Measurements from ENCODE around the gene EVA1C. TPM values are rescaled to one million over a fixed set of nuclear protein-coding genes. Genes with fewer than 3 reads are reported as not detected.

EVA1C gene
- total and polyA plus RNA-seq, 10 of the 15 experiments (the other 5 are each of a cell fraction or from before 2014, with no cell fraction given): 0.13 to 0.56 (median 0.34) TPM; not detected in 7

- H2AFZ ChIP-seq (ENCODE audit: control insufficient read depth, low read depth, low read length): no peak overlapping the region
- intact Hi-C loops (cut with micrococcal nuclease; ENCODE audit: unreplicated experiment): no loop called here
- no peak overlapping the region for H3K4me3 ChIP-seq
- FAIRE-seq: no peak
- H3K4me2 ChIP-seq (ENCODE audit: control insufficient read depth, insufficient read depth): no peak overlapping the region
- ChIA-PET SMC1A (ENCODE audit: uncharacterized antibody, unreplicated experiment) (interaction anchor here (0.7 kb wide), 2 partner anchors 217 to 1253 kb away, joined by 3 read pairs; no protein-coding TSS in a partner anchor), RAD21 (ENCODE audit: unreplicated experiment) (no interaction called here), CTCF (interaction anchor here (1.9 kb wide), 1 partner anchor 218 kb away, joined by 8 read pairs; no protein-coding TSS in a partner anchor), POLR2A (no interaction called here)
- no peak overlapping the region for H3K9ac ChIP-seq (ENCODE audit: control insufficient read depth, insufficient read depth, low read length)
- no peak for DNase-seq (ENCODE audit: low read depth, low spot score)
- 100% methylated on average over 6 of the region's 6 CpGs for WGBS (ENCODE audit: insufficient coverage, insufficient replicate concordance, low lambda C conversion rate, missing lambda C conversion rate)
- in situ Hi-C loops (cut with MboI): loop anchor here (25.0 kb wide), 1 partner anchor 1253 kb away; the partner anchor contains the start of genes CRYZL1 and ITSN1
- peaks cover 24 to 30% of the 10 kb centered on the region in 2 experiments; a peak in 3 of 4 replicates for H3K36me3 ChIP-seq (ENCODE audit: control insufficient read depth in 2 of 2, insufficient read depth in 2 of 2, low read length in 1 of 2)
- TF ChIP-seq MYC (IDR thresholded peaks at IDR 0.05; ENCODE audit: insufficient read depth, insufficient read length, insufficient replicate concordance, low read length, severe bottlenecking): no peak
- no peak for TF ChIP-seq BRCA1 (IDR thresholded peaks at IDR 0.05; ENCODE audit: low read depth, low read length)
- 0 out of 2 replicates have a peak, but pooled peaks have one; percentile 13 for TF ChIP-seq RAD21 (IDR thresholded peaks at IDR 0.05; ENCODE audit: insufficient read depth, low read depth, low read length)
- ATAC-seq: no peak
- no peaks in the 10 kb centered on the region for H3K4me1 ChIP-seq (ENCODE audit: control insufficient read depth, insufficient read depth, low read length)
- H4K20me1 ChIP-seq (ENCODE audit: control insufficient read depth, insufficient read depth): no peaks in the 10 kb centered on the region; the same call in 1 of the 2 replicates
- peaks cover 17% of the 10 kb centered on the region for H3K79me2 ChIP-seq (ENCODE audit: control insufficient read depth, insufficient read depth, low read length)
- BruUV-seq (replicated peaks): no TSS peak
- H3K27ac ChIP-seq (ENCODE audit: control insufficient read depth, insufficient read depth): no peak overlapping the region
- H3K9me3 ChIP-seq (replicated peaks; ENCODE audit: control insufficient read depth, insufficient read depth, low read length): no peaks in the 10 kb centered on the region
- no peaks in the 10 kb centered on the region for H3K27me3 ChIP-seq (replicated peaks in 1 of 2; ENCODE audit: control insufficient read depth in 2 of 2, insufficient read depth in 2 of 2, low read length in 1 of 2)
Observed at GRCh38 chr21:32383812-32384211, 28.7 kb upstream of the EVA1C start.

- RAD21 ChIA-PET (ENCODE audit: unreplicated experiment): no interaction called here
- in situ Hi-C loops (cut with MboI): loop anchor here (25.0 kb wide), 1 partner anchor 1251 kb away; the partner anchor contains the start of genes CRYZL1 and ITSN1
- intact Hi-C loops (cut with micrococcal nuclease; ENCODE audit: unreplicated experiment): no loop called here
- SMC1A ChIA-PET (ENCODE audit: uncharacterized antibody, unreplicated experiment): no interaction called here
- Histone ChIP-seq H2AFZ (ENCODE audit: control insufficient read depth, low read depth, low read length) (no peak overlapping the region), H3K4me1 (ENCODE audit: control insufficient read depth, insufficient read depth, low read length) (no peaks in the 10 kb centered on the region), H3K9me3 (replicated peaks; ENCODE audit: control insufficient read depth, insufficient read depth, low read length) (no peaks in the 10 kb centered on the region), H3K4me3 (no peak overlapping the region), H3K27me3 (replicated peaks in 1 of 2; ENCODE audit: control insufficient read depth in 2 of 2, insufficient read depth in 2 of 2, low read length in 1 of 2) (no peaks in the 10 kb centered on the region), H3K27ac (ENCODE audit: control insufficient read depth, insufficient read depth) (no peak overlapping the region), H3K36me3 (ENCODE audit: control insufficient read depth in 2 of 2, insufficient read depth in 2 of 2, low read length in 1 of 2) (peaks cover 16 to 21% of the 10 kb centered on the region in 2 experiments; a peak in 3 of 4 replicates), H3K4me2 (ENCODE audit: control insufficient read depth, insufficient read depth) (no peak overlapping the region), H3K9ac (ENCODE audit: control insufficient read depth, insufficient read depth, low read length) (no peak overlapping the region), H3K79me2 (ENCODE audit: control insufficient read depth, insufficient read depth, low read length) (peaks cover 34% of the 10 kb centered on the region), H4K20me1 (ENCODE audit: control insufficient read depth, insufficient read depth) (no peaks in the 10 kb centered on the region; the same call in 1 of the 2 replicates)
- BruUV-seq (replicated peaks): no TSS peak
- FAIRE-seq (no peak), DNase-seq (ENCODE audit: low read depth, low spot score) (no peak), ATAC-seq (no peak)
- POLR2A ChIA-PET: interaction anchor here (0.6 kb wide), 1 partner anchor 53 kb away, joined by 3 read pairs; no protein-coding TSS in a partner anchor
- no peak for TF ChIP-seq JUND (IDR thresholded peaks at IDR 0.05; ENCODE audit: low read depth, low read length)
- no peak for TF ChIP-seq YBX1 (IDR thresholded peaks at IDR 0.05)
- TF ChIP-seq ZBTB4 (CRISPR knock-in tag; IDR thresholded peaks at IDR 0.05): no peak
- TF ChIP-seq HSF1 (IDR thresholded peaks at IDR 0.05; ENCODE audit: low read depth, low read length): no peak
- TF ChIP-seq RELB (IDR thresholded peaks at IDR 0.05; ENCODE audit: low read depth): no peak
- no peak for TF ChIP-seq RBBP5 (conservative IDR thresholded peaks at IDR 0.05)
- CTCF ChIA-PET: interaction anchor here (0.6 kb wide), 1 partner anchor 290 kb away, joined by 3 read pairs; no protein-coding TSS in a partner anchor
- WGBS (ENCODE audit: insufficient coverage, insufficient replicate concordance, low lambda C conversion rate, missing lambda C conversion rate): 82% methylated on average over 6 of the region's 6 CpGs
Observed at GRCh38 chr21:32386195-32386870, 26.2 kb upstream of the EVA1C start.
